T-helper 17 cell (primary cell): ENCODE data around the gene ZNF423. TPM values are rescaled to one million over a fixed set of nuclear protein-coding genes. Genes with fewer than 3 reads are reported as not detected.

Source experiments
- ATAC-seq: fragments of 150-1000 bp; cut with Tn5 transposase; 2 replicates; pipeline ENCODE4 v1.10.0; 2021; ENCODE audit warnings: mild to moderate bottlenecking, moderate library complexity
- DNase-seq, 3 donors: peaks; one replicate each; pipeline versions ENCODE4 v3.0.0 to v3.0.0-alpha.2; 2020 to 2021
- H3K9me3 ChIP-seq: one replicate; pipeline ENCODE4 v1.7.0; 2013; ENCODE audit warnings: low read length, mild to moderate bottlenecking; ENCODE audit not compliant: control insufficient read depth, poor library complexity, severe bottlenecking
- H3K27ac Mint-ChIP-seq: one replicate; pipeline ENCODE4 v1.8.0; 2022; ENCODE audit warnings: mild to moderate bottlenecking, moderate library complexity, mixed read lengths
- H3K27me3 Mint-ChIP-seq: one replicate; pipeline ENCODE4 v1.8.0; 2022; ENCODE audit warnings: mixed read lengths
- H3K36me3 Mint-ChIP-seq: one replicate; pipeline ENCODE4 v1.8.0; 2022; ENCODE audit warnings: low read depth, mixed read lengths
- H3K4me1 Mint-ChIP-seq: one replicate; pipeline ENCODE4 v1.8.0; 2022; ENCODE audit warnings: mild to moderate bottlenecking, mixed read lengths
- H3K4me3 Mint-ChIP-seq: one replicate; pipeline ENCODE4 v1.8.0; 2022; ENCODE audit warnings: mild to moderate bottlenecking, moderate library complexity, mixed read lengths
- total RNA-seq, 4 donors: library from RNA in 2 of 4; stranded (reverse) in 2 of 4; gene quantifications; one replicate each; pipeline ENCODE4 v1.2.3 and lab custom pipeline; 2022 to 2026

ZNF423 gene
- total RNA-seq, 2 donors from 2014 or later = not detected

DNA sequence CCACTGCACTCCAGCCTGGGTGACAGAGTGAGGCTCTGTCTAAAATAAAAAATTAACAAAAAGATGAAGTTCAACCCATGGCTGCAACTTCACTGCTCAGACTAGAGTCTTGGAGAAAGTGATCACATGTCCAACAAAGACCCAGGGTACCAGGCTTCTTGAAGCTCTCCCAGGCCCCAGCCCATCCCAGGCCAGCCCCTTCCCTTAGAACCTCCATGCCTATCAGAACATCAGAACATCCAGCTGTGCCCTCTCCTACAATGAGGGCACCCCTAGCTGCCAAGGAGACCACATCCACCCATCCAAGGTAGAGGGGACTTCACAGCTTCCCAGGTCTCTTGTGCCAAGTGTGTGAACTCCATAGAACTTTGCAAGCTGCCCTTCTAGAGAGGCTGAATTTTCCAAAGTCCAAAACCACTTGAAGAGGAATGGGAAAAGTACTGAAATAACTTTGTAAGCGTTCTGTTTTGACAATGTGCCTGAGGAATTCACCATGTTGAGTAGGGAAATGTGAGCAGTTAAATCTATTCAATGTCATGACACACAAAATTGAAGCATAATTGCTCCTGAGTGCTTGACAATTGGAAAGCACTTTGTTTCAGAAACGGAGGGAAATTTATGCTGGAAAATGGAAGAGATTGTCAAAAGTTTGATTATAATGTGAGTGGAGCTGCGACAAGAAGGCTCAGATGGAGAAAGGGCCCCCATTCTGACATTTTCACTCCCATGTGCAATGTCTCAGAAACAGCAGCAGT is 230.4 kb downstream of the ZNF423 start:
- no peak for ATAC-seq
- H3K4me3 Mint-ChIP-seq = no peak overlapping the region
- H3K27ac Mint-ChIP-seq = no peak overlapping the region

DNA sequence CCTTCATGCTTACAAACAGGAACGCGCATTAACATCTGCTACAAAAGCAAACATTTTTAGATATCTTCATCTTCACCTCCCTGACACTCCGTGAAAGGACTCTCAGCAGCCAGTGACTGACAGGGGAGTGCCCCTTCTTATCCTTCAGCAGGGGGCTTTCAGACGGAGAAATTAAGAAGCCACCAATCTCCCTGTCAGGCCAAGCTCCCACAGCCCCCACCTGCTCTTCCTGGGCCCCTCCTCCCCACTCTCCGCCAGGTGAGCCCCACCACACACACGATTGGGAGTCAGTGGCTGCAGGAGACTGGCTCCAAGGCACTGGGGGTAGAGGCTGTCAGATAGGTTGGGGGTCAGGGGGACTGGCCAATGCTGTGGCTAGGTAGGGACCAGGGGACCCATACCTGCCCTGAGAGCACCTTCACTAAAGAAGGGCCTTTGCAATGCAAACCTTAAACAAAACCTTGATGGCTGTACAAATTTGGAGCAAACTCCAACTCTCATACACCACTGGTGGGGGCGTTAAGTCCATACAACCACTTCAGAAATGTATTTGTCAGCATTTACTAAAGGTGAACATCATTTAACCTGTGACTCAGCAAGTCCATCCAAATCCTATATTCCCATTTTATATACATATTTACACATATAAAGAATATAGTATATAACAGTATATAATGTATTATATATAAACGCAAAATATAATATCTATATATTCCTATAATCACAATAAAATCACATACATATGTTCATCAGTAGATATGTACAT is 232.2 kb downstream of the ZNF423 start:
- Mint-ChIP-seq H3K4me3 (no peak overlapping the region), H3K27ac (no peak overlapping the region), H3K36me3 (no peaks in the 10 kb centered on the region), H3K27me3 (no peaks in the 10 kb centered on the region), H3K4me1 (no peaks in the 10 kb centered on the region)
- ATAC-seq (no peak), DNase-seq (no peak)
- H3K9me3 ChIP-seq = no peaks in the 10 kb centered on the region

More for the DNA sequence above, 230.4 kb downstream of the ZNF423 start:
- H3K9me3 ChIP-seq = no peaks in the 10 kb centered on the region
- H3K27me3 Mint-ChIP-seq = no peaks in the 10 kb centered on the region
- no peaks in the 10 kb centered on the region for H3K36me3 Mint-ChIP-seq
- no peak for DNase-seq
- H3K4me1 Mint-ChIP-seq = no peaks in the 10 kb centered on the region

DNA sequence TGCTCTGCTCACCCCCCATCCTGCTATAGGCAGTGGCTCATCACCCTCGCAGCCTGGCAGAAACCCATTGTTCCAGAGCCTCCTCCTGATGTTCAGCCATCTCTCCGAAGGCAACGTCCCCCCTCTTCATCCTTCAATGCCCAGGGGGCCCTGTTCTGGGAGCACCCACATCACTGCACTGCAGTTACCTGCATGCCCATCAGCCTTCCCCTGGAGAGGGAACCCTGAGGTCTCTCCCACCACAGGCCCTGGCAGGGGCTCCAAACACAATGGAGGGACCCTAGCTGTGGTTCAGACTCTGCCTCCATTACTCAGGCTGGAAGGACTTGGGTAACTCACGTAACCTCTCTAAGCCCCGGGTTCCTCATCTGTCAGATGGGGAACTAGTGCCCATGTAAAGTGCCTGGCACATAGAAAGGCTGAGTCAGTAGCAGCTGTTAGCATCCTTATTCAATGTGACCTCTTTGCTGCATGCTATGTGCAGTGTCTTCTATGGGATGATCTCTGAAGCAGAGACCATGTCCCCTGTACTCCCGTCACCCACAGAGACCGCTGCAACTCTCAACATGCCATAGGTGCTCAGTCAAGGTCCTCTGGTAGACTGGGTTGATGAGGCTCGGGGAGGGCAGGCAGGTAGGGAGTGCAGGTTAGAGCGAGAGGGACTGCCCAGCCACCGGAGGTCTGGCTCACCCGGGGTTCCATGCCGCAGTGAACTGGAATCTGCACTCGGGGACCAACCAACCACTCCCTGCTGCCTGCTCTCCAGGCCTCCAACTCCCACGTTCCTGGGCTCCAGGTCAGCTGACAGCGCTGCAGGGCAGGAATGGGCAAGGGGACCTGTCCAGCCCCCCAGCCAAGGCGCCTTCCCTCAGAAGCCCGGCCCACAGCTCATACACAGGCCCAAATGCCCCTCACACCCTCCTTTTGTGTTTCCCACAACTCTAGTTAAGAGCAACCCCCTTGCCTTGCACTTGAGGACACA is 233.2 kb downstream of the ZNF423 start:
- no peak for DNase-seq
- H3K27ac Mint-ChIP-seq = no peak overlapping the region
- no peaks in the 10 kb centered on the region for H3K36me3 Mint-ChIP-seq
- no peaks in the 10 kb centered on the region for H3K9me3 ChIP-seq
- no peak for ATAC-seq
- no peaks in the 10 kb centered on the region for H3K27me3 Mint-ChIP-seq
- H3K4me1 Mint-ChIP-seq = no peaks in the 10 kb centered on the region
- no peak overlapping the region for H3K4me3 Mint-ChIP-seq

DNA sequence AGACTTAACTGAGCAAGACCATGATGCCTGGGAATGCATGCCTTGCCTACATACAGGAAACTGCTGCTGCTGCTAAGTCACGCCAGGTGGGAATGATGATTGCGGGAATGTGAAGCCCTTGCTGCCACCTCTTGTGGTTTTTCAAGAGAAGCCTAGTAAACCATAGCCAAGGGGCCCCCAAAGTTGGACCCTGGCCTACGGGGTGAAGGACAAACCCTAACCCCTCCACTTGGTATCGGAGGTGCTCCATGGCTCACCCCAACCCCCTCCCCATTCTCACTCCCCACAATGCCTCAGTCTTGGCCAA is 233.9 kb downstream of the ZNF423 start:
- no peak for ATAC-seq
- no peak overlapping the region for H3K4me3 Mint-ChIP-seq

DNA sequence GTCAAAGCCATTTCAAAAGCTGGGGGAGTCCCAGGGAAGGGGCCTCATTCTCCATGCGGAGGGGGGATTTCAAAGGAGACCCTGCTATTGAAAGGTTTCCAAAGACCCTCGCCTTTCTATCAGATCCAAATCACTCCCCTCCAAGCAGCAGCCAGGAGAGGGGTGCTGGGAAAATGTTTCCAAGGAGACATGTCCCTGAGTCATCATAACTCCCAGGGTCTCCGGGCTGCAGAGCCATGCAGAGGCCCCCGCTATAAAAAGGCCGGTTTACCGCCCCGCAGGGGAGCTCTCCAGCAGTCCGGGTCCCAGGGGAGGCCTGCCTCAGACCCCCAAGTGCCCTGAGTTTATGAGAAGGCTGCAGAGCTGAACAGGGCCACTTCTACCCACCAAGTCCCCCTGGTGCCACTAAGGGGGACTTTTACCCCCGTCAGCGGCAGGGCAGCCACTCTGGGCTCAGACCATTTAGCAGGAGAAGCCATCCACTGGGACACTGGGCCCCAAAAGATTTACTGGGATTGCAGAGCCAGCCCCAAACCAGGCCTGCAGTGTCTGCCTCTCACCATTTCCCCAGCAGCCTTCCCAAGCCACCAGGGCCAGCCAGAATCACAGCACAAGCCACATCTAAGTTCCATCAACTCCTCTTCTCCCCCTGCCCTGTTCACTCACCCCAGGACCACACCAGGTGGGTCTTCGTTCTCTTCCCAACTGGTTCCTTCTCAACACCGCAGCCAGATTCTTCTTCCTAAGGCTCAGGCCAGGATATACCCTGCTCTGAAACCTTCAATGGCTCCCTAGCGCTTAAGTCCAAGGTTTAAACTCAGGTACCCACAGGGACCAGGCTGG is 234.4 kb downstream of the ZNF423 start:
- H3K4me3 Mint-ChIP-seq = no peak overlapping the region

More for the DNA sequence above, 233.9 kb downstream of the ZNF423 start:
- H3K9me3 ChIP-seq = no peaks in the 10 kb centered on the region
- Mint-ChIP-seq H3K4me1 (no peaks in the 10 kb centered on the region), H3K27ac (no peak overlapping the region), H3K27me3 (no peaks in the 10 kb centered on the region), H3K36me3 (no peaks in the 10 kb centered on the region)
- DNase-seq = no peak

DNA sequence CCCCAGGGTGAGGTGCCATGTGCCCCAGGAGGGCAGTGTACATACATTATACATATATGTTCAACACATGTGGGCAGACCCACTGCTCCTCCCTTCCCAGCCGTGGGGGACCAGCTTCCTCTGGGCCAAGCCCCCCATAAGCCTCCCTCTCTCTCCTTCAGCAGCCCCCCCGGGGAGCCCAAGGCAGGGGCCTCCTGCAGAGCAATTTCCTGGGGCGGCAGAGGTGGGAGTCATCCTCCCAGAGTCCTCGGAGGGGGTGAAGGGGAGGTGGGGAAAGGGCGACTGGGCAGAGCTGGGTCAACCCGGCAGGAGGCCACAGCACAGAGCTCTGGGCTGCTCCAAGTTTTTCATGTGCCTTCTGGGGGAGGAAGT is 235.1 kb downstream of the ZNF423 start:
- Mint-ChIP-seq H3K4me1 (no peaks in the 10 kb centered on the region), H3K27ac (no peak overlapping the region), H3K36me3 (no peaks in the 10 kb centered on the region), H3K27me3 (no peaks in the 10 kb centered on the region), H3K4me3 (no peak overlapping the region)
- H3K9me3 ChIP-seq = no peaks in the 10 kb centered on the region
- DNase-seq = no peak
- no peak for ATAC-seq

More for the DNA sequence above, 234.4 kb downstream of the ZNF423 start:
- DNase-seq (no peak), ATAC-seq (no peak)
- no peaks in the 10 kb centered on the region for H3K9me3 ChIP-seq
- Mint-ChIP-seq H3K36me3 (no peaks in the 10 kb centered on the region), H3K27me3 (no peaks in the 10 kb centered on the region), H3K27ac (no peak overlapping the region), H3K4me1 (no peaks in the 10 kb centered on the region)

DNA sequence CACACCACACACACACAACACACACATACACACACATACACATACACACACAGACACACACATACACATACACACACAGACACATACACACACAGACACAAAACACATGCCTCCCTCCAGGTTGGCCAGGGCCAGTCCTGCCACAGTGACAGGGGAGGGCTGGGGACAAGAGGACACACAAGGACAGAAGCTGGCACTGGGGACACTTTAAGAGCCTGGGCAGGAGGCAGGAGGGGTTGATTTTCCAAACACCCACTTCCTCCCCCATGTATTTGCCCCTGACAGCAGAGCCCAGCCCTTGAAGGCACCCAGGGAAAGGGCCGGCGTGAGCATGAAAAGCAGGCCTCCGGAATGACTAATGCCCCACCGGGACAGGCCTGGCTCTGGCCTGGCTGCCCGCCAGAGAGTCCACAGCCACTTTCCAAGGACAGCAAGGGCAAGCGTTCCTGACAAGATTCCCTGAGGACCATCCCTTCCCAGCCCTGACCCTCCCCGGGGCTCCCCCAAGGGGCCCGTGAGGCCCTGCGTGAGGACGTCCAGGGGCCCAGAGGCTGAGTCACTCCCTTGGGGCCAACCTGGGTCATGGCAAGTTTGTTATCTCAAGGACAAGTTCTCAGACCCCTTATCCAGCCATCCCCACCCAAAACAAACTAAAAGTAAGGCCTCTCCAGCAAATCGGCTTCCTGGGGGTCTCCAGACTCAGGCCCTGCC is 235.6 kb downstream of the ZNF423 start:
- no peak for DNase-seq
- H3K9me3 ChIP-seq = no peaks in the 10 kb centered on the region

DNA sequence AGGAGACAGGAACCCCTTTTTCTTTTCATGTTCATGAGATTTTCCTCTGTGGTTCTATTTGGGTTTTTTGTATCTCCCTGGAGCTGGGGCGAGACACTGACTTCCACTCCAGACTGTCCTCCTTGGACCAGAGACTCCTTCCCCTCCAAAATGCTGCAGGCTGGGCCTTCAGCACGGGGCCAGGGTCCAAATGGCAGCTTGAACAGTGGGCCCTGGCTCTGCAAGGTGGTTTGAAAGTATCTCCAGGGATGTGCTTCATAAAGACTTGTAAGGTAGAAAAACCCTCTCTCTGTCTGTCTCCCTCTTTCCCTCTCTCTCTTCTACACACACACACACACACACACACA is 236.1 kb downstream of the ZNF423 start:
- DNase-seq (no peak), ATAC-seq (no peak)
- H3K27ac Mint-ChIP-seq = no peak overlapping the region
- H3K4me3 Mint-ChIP-seq = no peak overlapping the region
- H3K9me3 ChIP-seq = no peaks in the 10 kb centered on the region
- no peaks in the 10 kb centered on the region for H3K4me1 Mint-ChIP-seq
- H3K27me3 Mint-ChIP-seq = no peaks in the 10 kb centered on the region
- no peaks in the 10 kb centered on the region for H3K36me3 Mint-ChIP-seq

More for the DNA sequence above, 235.6 kb downstream of the ZNF423 start:
- Mint-ChIP-seq H3K27me3 (no peaks in the 10 kb centered on the region), H3K36me3 (no peaks in the 10 kb centered on the region), H3K27ac (no peak overlapping the region), H3K4me1 (no peaks in the 10 kb centered on the region), H3K4me3 (no peak overlapping the region)
- ATAC-seq = no peak

DNA sequence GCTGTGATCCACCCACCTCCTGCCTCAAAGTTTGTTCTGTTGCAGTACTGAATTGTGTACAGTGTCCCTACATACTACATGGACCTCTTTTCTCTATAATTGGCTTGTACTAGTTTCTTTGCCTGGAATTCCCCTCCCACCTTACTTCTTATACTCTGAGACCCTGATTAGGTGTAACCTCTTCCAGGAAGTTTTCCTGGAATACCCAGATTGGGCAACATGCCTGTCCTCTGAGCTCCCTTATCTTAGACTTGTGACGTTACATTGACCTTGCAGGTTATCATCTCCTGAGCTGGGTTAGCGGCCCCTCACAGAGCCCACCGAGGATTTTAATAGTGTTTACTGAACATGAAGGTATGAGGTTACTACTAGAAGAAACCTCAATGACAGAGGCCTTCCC is 237.0 kb downstream of the ZNF423 start:
- ATAC-seq (no peak), DNase-seq (no peak)
- no peaks in the 10 kb centered on the region for H3K4me1 Mint-ChIP-seq
- H3K27ac Mint-ChIP-seq = no peak overlapping the region
- H3K36me3 Mint-ChIP-seq = no peaks in the 10 kb centered on the region
- H3K9me3 ChIP-seq = no peaks in the 10 kb centered on the region
- no peaks in the 10 kb centered on the region for H3K27me3 Mint-ChIP-seq
- H3K4me3 Mint-ChIP-seq = no peak overlapping the region

DNA sequence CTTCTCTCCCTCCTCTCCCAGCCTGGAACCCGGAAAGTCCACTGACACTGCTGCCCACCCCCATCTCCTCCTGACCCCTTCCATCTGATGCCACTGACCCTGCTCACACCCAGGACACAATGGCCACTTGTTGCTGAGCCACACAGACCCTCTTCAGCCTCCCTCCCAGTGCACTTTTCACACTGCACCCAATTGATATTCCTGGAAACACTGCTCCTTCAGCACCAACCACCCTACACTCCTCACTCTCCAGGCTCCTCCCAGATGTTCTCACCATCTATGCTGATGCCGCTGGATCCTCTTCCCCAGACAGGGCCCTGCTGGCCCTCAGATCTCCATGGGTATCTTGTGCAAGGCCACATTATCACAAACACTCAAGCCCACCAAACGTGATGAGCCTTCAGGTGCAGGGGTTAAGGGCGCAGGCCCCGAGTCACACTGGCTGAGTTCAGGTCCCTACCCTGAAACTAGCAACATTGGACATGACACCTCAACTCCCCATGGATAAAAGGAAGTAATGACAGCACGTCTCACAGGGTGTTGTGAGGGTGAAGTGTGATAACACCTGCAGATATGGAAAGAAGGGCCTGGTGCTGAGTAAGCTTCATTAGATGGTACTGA is 238.1 kb downstream of the ZNF423 start:
- Mint-ChIP-seq H3K36me3 (no peaks in the 10 kb centered on the region), H3K27me3 (no peaks in the 10 kb centered on the region), H3K27ac (no peak overlapping the region), H3K4me1 (no peaks in the 10 kb centered on the region), H3K4me3 (no peak overlapping the region)
- ATAC-seq (no peak), DNase-seq (no peak)
- H3K9me3 ChIP-seq = no peaks in the 10 kb centered on the region

DNA sequence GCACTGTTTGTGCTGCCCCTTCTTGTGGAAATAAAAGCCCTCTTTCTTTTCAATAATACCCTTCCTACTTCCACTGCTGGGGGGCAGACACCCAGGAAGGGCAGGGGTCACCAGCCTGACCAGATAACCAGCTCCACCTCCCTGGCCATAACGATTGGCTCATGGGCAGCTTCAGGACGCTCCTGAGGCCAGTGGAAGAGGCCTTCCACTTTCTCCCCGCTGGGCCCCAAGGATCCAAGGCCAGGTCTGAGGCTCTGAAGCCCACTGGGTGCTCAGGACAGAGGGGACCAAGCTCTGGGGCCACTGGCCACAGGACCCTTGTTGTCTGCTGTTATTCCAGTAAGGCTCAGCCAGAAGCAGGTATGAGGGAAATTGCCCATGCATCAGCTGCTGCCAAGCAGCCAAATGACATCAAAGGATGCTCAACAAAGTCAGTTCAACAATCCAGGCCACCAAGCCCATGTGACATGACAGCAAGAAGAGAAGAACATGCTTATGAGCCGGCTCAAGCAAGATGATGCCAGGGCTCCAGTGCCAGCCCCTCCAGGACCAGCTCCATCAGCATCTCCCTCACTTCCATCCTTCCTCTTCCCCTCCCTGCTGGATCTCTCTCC is 238.8 kb downstream of the ZNF423 start:
- DNase-seq (no peak), ATAC-seq (no peak)
- H3K9me3 ChIP-seq = no peaks in the 10 kb centered on the region
- Mint-ChIP-seq H3K27ac (no peak overlapping the region), H3K4me3 (no peak overlapping the region), H3K36me3 (no peaks in the 10 kb centered on the region), H3K4me1 (no peaks in the 10 kb centered on the region), H3K27me3 (no peaks in the 10 kb centered on the region)
